Left lung (tissue), 10 donors: Measurements from ENCODE around the gene MYADML2. TPM values are rescaled to one million over a fixed set of nuclear protein-coding genes. Genes with fewer than 3 reads are reported as not detected.

Experiments
- ATAC-seq: fragments of 200-7000 bp; cut with Tn5 transposase; one replicate; pipeline ENCODE4 v1.9.1; 2020; ENCODE audit warnings: moderate library complexity
- DNase-seq, 4 donors: peaks; one replicate each; pipeline ENCODE4 v3.0.0-alpha.2; 2013 to 2020
- H3K27ac ChIP-seq, 2 donors: fragments of 200-600 bp; sonication (generic) in 1 of 2; one replicate each; pipeline versions ENCODE4 v1.5.0 to v1.8.0; 2020 to 2021
- H3K27me3 ChIP-seq, 2 donors: fragments of 200-600 bp; sonication (generic) in 1 of 2; one replicate each; pipeline versions ENCODE4 v1.5.0 to v1.8.0; 2020 to 2021
- H3K36me3 ChIP-seq, 2 donors: fragments of 200-600 bp; sonication (generic) in 1 of 2; one replicate each; pipeline versions ENCODE4 v1.5.0 to v1.8.0; 2020 to 2021
- H3K4me1 ChIP-seq, 2 donors: fragments of 200-600 bp; one replicate each; pipeline ENCODE4 v1.8.0; 2021
- H3K4me3 ChIP-seq, 2 donors: fragments of 200-600 bp; sonication (generic) in 1 of 2; one replicate each; pipeline versions ENCODE4 v1.5.0 to v1.8.0; 2020 to 2021; ENCODE audit warnings: mild to moderate bottlenecking in 1 of 2
- H3K9me3 ChIP-seq, 2 donors: fragments of 200-600 bp; sonication (generic) in 1 of 2; one replicate each; pipeline versions ENCODE4 v1.5.0 to v1.8.0; 2020 to 2021
- intact Hi-C, 2 donors: fragments of 100-400 bp; cut with DNase I; formaldehyde crosslinking; loops; one replicate each; pipeline versions ENCODE4 v1.11.2 to v1.14.2; 2022
- polyA plus RNA-seq, 6 donors: library from polyadenylated mRNA; unstranded; fragments of 120-200 nt; gene quantifications; one replicate each; pipeline ENCODE4 v1.2.1, GENCODE V29; 2013; ENCODE audit not compliant: insufficient read length in 6 of 6
- total RNA-seq, 2 donors: library from RNA; stranded (reverse); fragmentation: NEBNext Ultra II Directional; extraction: Animal tissue kit (Norgen Biotek cat#: 25700); gene quantifications; one replicate each; pipeline ENCODE4 v1.2.1, GENCODE V29; 2021
- TF ChIP-seq, protein P1 (sequence below), 2 donors: fragments of 200-600 bp; sonication (generic) in 1 of 2; IDR thresholded peaks; one replicate each; pipeline versions ENCODE4 v1.5.0 to v1.8.0; 2021; ENCODE audit warnings: antibody characterized with exemption in 2 of 2
- donor health status: DM: no; HTN: yes; CAD: no.
- donor health status: DM: no; HTN: no; CAD: no.

The MYADML2 gene
- total and polyA plus RNA-seq, 8 donors, result 0.08 to 0.20 (median 0.09) TPM; not detected in 3

- TF ChIP-seq, protein P1, sequence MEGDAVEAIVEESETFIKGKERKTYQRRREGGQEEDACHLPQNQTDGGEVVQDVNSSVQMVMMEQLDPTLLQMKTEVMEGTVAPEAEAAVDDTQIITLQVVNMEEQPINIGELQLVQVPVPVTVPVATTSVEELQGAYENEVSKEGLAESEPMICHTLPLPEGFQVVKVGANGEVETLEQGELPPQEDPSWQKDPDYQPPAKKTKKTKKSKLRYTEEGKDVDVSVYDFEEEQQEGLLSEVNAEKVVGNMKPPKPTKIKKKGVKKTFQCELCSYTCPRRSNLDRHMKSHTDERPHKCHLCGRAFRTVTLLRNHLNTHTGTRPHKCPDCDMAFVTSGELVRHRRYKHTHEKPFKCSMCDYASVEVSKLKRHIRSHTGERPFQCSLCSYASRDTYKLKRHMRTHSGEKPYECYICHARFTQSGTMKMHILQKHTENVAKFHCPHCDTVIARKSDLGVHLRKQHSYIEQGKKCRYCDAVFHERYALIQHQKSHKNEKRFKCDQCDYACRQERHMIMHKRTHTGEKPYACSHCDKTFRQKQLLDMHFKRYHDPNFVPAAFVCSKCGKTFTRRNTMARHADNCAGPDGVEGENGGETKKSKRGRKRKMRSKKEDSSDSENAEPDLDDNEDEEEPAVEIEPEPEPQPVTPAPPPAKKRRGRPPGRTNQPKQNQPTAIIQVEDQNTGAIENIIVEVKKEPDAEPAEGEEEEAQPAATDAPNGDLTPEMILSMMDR (IDR thresholded peaks at IDR 0.05), result no peak
- H3K4me1 ChIP-seq, result peaks cover 7 to 26% of the 10 kb centered on the region in 2 donors
- ATAC-seq, result no peak
- H3K27ac ChIP-seq, result no peak overlapping the region
- no peak overlapping the region for H3K4me3 ChIP-seq
- intact Hi-C loops, result no loop called here
- peak in 1 of 4 donors; percentile 58 for DNase-seq
- peaks cover 0 to 23% of the 10 kb centered on the region in 2 donors for H3K27me3 ChIP-seq
- no peaks in the 10 kb centered on the region for H3K9me3 ChIP-seq
- H3K36me3 ChIP-seq, result peaks cover 0 to 73% of the 10 kb centered on the region in 2 donors
These were observed 42.2 kb downstream of the MYADML2 start for GRCh38 chr17:81904600-81905423.

GRCh38 chr17:81903896-81904599, 43.0 kb downstream of the MYADML2 start:
- TF ChIP-seq, protein P1 (IDR thresholded peaks at IDR 0.05), result no peak
- Histone ChIP-seq H3K27ac (no peak overlapping the region), H3K4me3 (no peak overlapping the region), H3K9me3 (no peaks in the 10 kb centered on the region), H3K4me1 (peaks cover 7 to 18% of the 10 kb centered on the region in 2 donors), H3K27me3 (peaks cover 0 to 23% of the 10 kb centered on the region in 2 donors), H3K36me3 (peaks cover 0 to 77% of the 10 kb centered on the region in 2 donors)
- ATAC-seq (no peak), DNase-seq (peak in 1 of 4 donors; percentile 67)
- intact Hi-C loops, result no loop called here

- Histone ChIP-seq H3K4me1 (peaks cover 7 to 14% of the 10 kb centered on the region in 2 donors), H3K27me3 (peaks cover 0 to 23% of the 10 kb centered on the region in 2 donors), H3K36me3 (peaks cover 0 to 77% of the 10 kb centered on the region in 2 donors), H3K4me3 (no peak overlapping the region), H3K27ac (no peak overlapping the region), H3K9me3 (no peaks in the 10 kb centered on the region)
- ATAC-seq (no peak), DNase-seq (no peak)
- intact Hi-C loops, result no loop called here
- TF ChIP-seq, protein P1 (IDR thresholded peaks at IDR 0.05), result no peak
These were observed 43.6 kb downstream of the MYADML2 start for GRCh38 chr17:81903415-81903831.

DNA sequence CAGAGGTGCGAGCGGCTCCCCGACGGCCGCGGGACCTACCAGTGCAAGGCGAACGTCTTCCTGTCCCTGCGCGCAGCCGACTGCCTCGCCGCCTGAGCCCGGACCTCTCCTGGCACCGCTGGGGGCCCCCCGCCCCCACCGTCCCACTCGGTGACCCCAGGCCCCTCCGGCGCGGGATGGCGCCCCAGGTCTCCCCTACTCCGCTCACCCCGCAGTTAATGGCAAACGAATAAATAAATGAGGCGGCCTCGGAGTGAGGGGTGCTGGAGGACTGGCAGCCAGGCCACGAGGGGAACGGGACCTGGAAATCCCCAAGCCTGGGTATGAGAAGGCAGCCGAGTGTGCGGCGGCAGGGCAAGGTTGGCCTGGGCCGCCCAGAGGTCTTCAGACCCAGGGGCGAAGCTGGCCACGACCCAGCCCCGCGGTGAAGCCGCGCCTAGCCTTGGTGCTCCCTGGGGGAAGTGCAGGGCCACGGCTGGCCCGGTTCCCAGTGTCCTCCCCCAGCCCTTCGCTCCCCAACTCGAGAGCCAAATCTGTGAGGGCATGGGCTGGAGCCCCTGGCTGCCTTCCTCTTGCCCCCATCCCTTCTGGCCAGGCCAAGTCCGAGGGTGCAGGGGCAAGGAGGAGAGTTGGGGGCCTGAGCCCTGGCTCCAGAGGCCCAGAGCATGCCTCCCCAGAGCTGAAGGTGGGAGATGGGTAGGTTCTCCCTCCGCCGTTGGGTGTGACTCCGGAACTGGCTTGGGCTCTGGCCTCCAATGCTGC, 44.2 kb downstream of the MYADML2 start:
- intact Hi-C loops, result no loop called here
- peak in 1 of 4 donors; percentile 75 for DNase-seq
- peak overlapping the region; percentile 9 to 16 for H3K4me3 ChIP-seq
- H3K4me1 ChIP-seq, result peaks cover 7 to 14% of the 10 kb centered on the region in 2 donors
- H3K36me3 ChIP-seq, result peaks cover 0 to 77% of the 10 kb centered on the region in 2 donors
- peaks cover 0 to 23% of the 10 kb centered on the region in 2 donors for H3K27me3 ChIP-seq
- TF ChIP-seq, protein P1 (IDR thresholded peaks at IDR 0.05), result no peak
- H3K9me3 ChIP-seq, result no peaks in the 10 kb centered on the region
- ATAC-seq, result peak; percentile 40
- H3K27ac ChIP-seq, result no peak overlapping the region
